ENCODE measurements around the gene RPL36.
"Not testable (repeated sequence)": the region's sequence is repeated elsewhere in the genome, so short reads cannot be mapped to it uniquely, and the experiment has no call there.

Gene RPL36

GRCh38 chr19:5686647-5687359, 3.3 kb upstream of the RPL36 start:
- no peak for TF ChIP-seq ZC3H10 (CRISPR knock-in tag; IDR thresholded peaks at IDR 0.05)
- TF ChIP-seq ZNF565 (CRISPR knock-in tag; conservative IDR thresholded peaks at IDR 0.05; ENCODE audit: low read depth): no peak
- no peak for TF ChIP-seq TOX (CRISPR knock-in tag; IDR thresholded peaks at IDR 0.05; ENCODE audit: borderline replicate concordance)
- no peak for TF ChIP-seq GLIS3 (CRISPR knock-in tag; IDR thresholded peaks at IDR 0.05)
- TF ChIP-seq ZNF8 (CRISPR knock-in tag; IDR thresholded peaks at IDR 0.05): no peak
- no peak for TF ChIP-seq ESRRG (CRISPR knock-in tag; IDR thresholded peaks at IDR 0.05)
- no peak for TF ChIP-seq POU6F1 (CRISPR knock-in tag; IDR thresholded peaks at IDR 0.05; ENCODE audit: borderline replicate concordance, low read depth)
- TF ChIP-seq ZFP3 (CRISPR knock-in tag; IDR thresholded peaks at IDR 0.05): no peak

GRCh38 chr19:5687360-5688198, 2.5 kb upstream of the RPL36 start:
- ATAC-seq: no peak
- TF ChIP-seq ZFP3 (CRISPR knock-in tag; IDR thresholded peaks at IDR 0.05): peak; percentile 39; the same call in 1 of the 2 replicates
- TF ChIP-seq ESRRG (CRISPR knock-in tag; IDR thresholded peaks at IDR 0.05): no peak

More at GRCh38 chr19:5686647-5687359, 3.3 kb upstream of the RPL36 start:
- peak; percentile 77 for ATAC-seq

- ATAC-seq: not testable (repeated sequence)
Observed at GRCh38 chr19:5688262-5688881, 1.7 kb upstream of the RPL36 start.

- no peak for TF ChIP-seq PATZ1 (CRISPR knock-in tag; IDR thresholded peaks at IDR 0.05; ENCODE audit: borderline replicate concordance)
- no peak for TF ChIP-seq SNAI2 (CRISPR knock-in tag; IDR thresholded peaks at IDR 0.05)
- no peak for TF ChIP-seq RARB (CRISPR knock-in tag; IDR thresholded peaks at IDR 0.05)
- TF ChIP-seq PPARA (CRISPR knock-in tag; IDR thresholded peaks at IDR 0.05; ENCODE audit: borderline replicate concordance): no peak
- no peak for TF ChIP-seq OSR1 (CRISPR knock-in tag; IDR thresholded peaks at IDR 0.05)
- no peak for TF ChIP-seq CSRNP3 (CRISPR knock-in tag; IDR thresholded peaks at IDR 0.05)
- no peak for TF ChIP-seq CREB5 (CRISPR knock-in tag; IDR thresholded peaks at IDR 0.05; ENCODE audit: low read depth)
- TF ChIP-seq ZC3H10 (CRISPR knock-in tag; IDR thresholded peaks at IDR 0.05): no peak
- no peak for TF ChIP-seq ZNF70 (CRISPR knock-in tag; IDR thresholded peaks at IDR 0.05)
- TF ChIP-seq GLIS3 (CRISPR knock-in tag; IDR thresholded peaks at IDR 0.05): no peak
- TF ChIP-seq ZNF8 (CRISPR knock-in tag; IDR thresholded peaks at IDR 0.05): no peak
- TF ChIP-seq CSDC2 (CRISPR knock-in tag; IDR thresholded peaks at IDR 0.05): no peak
- TF ChIP-seq ZFP30 (CRISPR knock-in tag; IDR thresholded peaks at IDR 0.05): no peak
- TF ChIP-seq TSHZ2 (CRISPR knock-in tag; IDR thresholded peaks at IDR 0.05): no peak
- ATAC-seq: peak; percentile 3
Observed at GRCh38 chr19:5690955-5691821, 1.1 kb downstream of the RPL36 start.

Data from SK-N-SH treated with all-trans-retinoic acid at 6 μM for 48 hours (cell line).